ENCODE results near the gene IFNL2.
A peak's percentile ranks its signal among the peaks of the same experiment; 100 is the strongest.
"Not testable (repeated sequence)": the region's sequence is repeated elsewhere in the genome, so short reads cannot be mapped to it uniquely, and the experiment has no call there.

Gene IFNL2

DNA sequence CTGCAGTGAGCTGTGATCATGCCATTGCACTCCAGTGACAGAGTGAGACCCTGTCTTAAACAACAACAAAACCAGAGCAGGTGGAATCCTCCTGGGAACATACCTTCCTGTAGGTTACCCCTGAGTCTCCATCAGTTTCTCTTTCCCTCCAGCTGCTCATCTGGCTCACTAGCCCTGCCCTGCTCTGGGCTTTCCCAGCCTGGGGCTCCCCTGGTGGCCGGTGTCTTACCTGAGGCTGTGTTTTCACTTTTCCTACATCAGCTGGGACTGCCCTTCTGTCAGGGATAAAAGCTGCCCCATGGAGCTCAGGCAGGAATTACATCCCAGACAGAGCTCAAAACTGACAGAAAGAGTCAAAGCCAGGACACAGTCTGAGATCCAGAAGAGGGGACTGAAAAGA lies at the start of gene IFNL2:
TSS of gene IFNL2 (plus strand) at position 312 of the 400 bp plus-strand sequence. CDS start 173 bp downstream, outside the sequence.
- not testable (repeated sequence) for H3K27ac Mint-ChIP-seq, H3K4me3 Mint-ChIP-seq, H3K9me3 Mint-ChIP-seq, DNase-seq
- peaks cover 23% of the 10 kb centered on the region for H3K4me1 Mint-ChIP-seq
- peaks cover 53% of the 10 kb centered on the region for H3K27me3 Mint-ChIP-seq
- peak; percentile 79 for ATAC-seq

DNA sequence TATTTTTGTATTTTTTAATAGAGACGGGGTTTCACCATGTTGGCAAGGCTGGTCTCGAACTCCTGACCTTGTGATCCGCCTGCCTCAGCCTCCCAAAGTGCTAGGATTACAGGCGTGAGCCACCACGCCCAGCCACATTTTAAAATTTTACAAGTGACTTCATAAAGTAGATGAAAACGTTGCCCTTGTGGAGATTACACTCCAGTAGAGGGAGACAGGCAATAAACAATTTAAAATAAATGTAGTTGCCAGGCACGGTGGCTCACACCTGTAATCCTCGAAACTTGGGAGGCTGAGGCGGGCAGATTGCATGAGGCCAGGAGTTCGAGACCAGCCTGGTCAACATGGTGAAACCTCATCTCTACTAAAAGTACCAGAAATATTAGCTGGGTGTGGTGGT lies 49.1 kb upstream of the IFNL2 start:
- H3K27ac Mint-ChIP-seq, DNase-seq, ATAC-seq, H3K4me3 Mint-ChIP-seq, H3K9me3 Mint-ChIP-seq, H3K4me1 Mint-ChIP-seq: not testable (repeated sequence)
- H3K27me3 Mint-ChIP-seq = peaks cover 29% of the 10 kb centered on the region

DNA sequence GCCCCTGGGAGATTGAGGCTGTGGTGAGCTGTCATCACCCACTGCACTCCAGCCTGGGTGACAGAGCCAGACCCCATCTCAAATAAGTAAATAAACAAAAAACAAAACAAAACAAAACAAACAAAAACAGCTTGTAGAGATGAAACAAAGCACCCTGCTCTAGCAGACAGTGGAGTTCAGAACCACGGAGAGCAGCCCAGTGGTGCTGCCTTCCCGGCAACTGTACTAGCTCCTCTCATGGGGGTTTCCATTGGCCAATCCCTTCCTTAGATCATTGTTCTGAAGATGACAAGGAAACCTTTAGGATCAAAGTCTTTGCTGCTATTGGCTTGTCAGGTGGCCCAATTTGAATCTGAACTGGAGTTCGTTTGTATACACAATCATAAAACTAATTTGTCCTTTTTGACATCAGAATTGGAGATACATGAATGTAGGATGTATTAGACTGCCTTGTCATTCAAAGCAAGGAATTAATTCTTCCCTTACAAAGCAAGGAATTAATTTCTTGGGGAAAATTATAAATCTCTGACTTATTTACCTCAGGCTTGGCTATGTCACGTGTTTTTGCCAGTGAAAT lies 44.4 kb upstream of the IFNL2 start:
- H3K27ac Mint-ChIP-seq = no peak overlapping the region
- H3K4me3 Mint-ChIP-seq = no peak overlapping the region
- H3K27me3 Mint-ChIP-seq = peaks cover 31% of the 10 kb centered on the region
- ATAC-seq = no peak
- H3K4me1 Mint-ChIP-seq = peaks cover 5% of the 10 kb centered on the region
- no peaks in the 10 kb centered on the region for H3K9me3 Mint-ChIP-seq
- no peak for DNase-seq

DNA sequence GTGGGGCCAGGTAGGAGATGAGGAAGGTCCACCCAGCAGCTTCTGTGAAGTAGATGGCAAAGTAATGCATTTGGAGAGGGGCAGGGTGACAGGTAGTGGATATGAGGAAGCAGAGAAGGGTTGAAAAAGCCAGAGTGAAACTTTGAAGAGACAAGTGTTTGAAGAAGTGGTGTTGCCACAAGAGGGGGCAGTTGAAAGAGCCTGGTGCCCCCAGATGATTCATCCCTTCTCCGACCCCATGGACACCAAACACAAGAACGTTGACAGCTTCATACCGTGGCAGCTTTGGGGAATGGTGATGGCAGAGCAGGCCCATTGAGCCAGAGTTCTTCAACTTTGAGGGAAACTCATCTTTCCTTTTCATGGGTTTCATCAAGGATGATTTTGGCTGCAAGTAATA lies 43.3 kb upstream of the IFNL2 start:
- Mint-ChIP-seq H3K4me3 (no peak overlapping the region), H3K4me1 (peaks cover 5% of the 10 kb centered on the region)

DNA sequence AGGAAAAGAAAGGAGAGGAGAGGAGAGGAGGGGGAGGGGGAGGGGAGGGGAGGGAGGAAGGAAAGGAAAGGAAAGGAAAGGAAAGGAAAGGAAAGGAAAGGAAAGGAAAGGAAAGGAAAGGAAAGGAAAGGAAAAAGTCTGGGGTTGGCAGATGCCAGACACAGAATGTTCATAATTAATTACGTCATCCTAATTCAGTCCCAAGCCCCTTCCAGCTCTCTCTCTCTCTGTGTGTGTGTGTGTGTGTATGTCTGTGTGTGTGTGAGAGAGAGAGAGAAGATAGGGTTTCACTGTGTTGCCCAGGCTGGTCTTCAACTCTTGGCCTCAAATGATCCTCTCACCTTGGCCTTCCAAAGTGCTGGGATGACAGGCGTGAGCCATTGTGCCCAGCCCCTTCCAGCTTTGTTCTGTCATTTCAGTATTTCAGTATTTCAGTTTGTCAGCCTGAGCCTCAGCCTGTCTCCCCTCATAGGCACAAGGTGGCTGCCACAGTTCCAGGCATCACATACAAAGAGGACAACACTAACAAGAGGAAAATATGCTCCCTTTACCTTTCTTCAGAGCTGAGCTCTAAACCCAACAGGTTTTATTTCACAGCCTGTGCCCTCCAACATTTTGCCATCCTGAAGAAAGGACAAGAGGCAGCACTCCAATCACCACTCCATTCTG lies 38.0 kb upstream of the IFNL2 start:
- Mint-ChIP-seq H3K4me3 (no peak overlapping the region), H3K27me3 (no peaks in the 10 kb centered on the region), H3K9me3 (no peaks in the 10 kb centered on the region), H3K27ac (peak overlapping the region in 1 of 2 donors; percentile 17), H3K4me1 (no peaks in the 10 kb centered on the region)
- ATAC-seq (no peak), DNase-seq (no peak)

More for the DNA sequence above, 43.3 kb upstream of the IFNL2 start:
- H3K27ac Mint-ChIP-seq = no peak overlapping the region
- H3K27me3 Mint-ChIP-seq = peaks cover 24% of the 10 kb centered on the region
- no peaks in the 10 kb centered on the region for H3K9me3 Mint-ChIP-seq
- ATAC-seq (no peak), DNase-seq (no peak)

DNA sequence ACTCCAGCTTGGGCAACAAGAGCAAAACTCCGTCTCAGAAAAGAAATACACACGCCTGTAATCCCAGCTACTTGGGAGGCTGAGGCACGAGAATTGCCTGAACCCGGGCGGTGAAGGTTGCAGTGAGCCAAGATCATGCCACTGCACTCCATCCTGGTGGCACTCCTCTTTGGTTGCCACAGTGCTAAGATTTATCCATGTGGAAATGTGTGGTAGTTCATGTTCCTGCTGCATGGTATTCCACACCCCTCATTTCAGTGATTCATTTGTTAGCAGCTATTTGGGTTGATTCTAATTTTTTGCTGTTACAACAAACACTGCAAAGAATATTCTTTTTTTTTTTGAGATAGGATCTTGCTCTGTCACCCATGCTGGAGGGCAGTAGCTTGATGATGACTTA lies 35.5 kb upstream of the IFNL2 start:
- ATAC-seq (no peak), DNase-seq (no peak)
- no peak overlapping the region for H3K27ac Mint-ChIP-seq

DNA sequence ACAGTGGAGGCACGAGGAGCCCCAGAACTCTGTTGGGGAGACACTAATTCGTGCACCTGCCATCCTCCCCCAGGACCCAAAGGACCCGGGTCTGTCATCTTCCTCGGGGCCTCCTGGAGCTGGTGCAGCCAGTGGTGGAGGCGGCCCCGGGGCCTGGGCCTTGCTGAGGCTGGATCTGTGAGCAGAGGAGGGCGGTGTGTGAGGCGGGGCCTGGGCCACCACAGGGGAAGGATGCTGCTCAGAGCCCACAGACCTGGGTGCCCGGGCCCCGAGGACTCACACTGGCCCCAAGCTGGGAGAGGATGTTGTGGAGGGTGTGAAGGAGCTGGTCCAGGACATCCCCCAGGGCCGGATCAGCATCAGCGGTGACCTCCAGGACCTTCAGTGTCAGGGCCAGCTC lies 31.7 kb upstream of the IFNL2 start:
- DNase-seq (peak; percentile 37 to 63), ATAC-seq (peak; percentile 92)
- Mint-ChIP-seq H3K4me3 (peak overlapping the region; percentile 77 to 81), H3K27me3 (no peaks in the 10 kb centered on the region), H3K4me1 (peaks cover 28% of the 10 kb centered on the region), H3K9me3 (no peaks in the 10 kb centered on the region), H3K27ac (peak overlapping the region; percentile 93 to 97)

More for the DNA sequence above, 35.5 kb upstream of the IFNL2 start:
- Mint-ChIP-seq H3K27me3 (no peaks in the 10 kb centered on the region), H3K4me1 (peaks cover 19% of the 10 kb centered on the region), H3K9me3 (no peaks in the 10 kb centered on the region), H3K4me3 (no peak overlapping the region)

DNA sequence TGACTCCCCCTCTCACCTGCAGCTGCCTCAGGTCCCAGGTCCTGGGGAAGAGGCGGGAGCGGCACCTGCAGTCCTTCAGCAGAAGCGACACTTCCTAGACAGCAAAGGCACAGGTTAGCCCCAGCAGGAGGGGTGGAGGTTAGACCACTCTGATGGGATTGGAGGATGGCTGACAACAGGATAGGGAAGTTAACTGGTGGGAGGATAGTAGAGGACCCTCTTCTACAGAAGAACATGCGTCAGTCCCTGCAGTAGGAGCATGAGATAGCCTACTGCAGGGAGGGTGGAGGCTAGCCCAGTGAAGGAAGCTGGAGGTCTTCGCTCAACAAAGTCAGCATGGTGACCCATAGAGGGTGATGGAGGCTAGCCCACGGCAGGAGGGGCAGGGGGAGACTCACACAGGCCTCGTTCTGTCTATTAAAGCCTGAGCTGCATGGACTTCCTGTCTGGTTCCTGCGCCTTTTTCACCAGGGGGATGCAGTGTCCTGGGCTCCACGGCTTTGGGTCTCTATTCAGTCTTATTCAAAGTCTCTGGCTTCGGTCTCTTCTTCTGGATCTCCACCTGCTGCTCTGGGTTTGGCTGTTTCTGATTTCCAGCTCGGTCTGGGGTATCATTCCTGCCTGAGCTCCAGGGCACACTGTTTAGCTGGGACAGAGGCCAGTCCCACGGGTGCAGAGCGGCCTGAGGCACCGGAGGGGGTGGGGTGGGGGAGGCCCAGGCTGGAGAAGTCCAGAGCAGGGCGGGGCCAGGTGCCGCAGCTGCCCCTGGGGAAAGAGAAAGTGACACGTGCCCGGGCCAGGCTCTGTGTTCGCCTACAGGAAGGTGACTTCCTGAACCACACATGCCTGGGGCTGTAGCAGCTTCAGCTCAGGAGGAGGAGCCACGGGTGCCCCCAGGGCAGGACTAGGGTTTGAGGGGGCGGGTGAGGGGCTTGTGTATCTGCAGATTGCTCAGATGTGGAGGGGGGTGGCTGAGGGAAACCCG lies 30.7 kb upstream of the IFNL2 start:
- Mint-ChIP-seq H3K27ac (peak overlapping the region; percentile 93 to 96), H3K4me1 (peaks cover 28% of the 10 kb centered on the region), H3K27me3 (no peaks in the 10 kb centered on the region), H3K4me3 (peak overlapping the region; percentile 77 to 81), H3K9me3 (no peaks in the 10 kb centered on the region)
- peak; percentile 79 for ATAC-seq
- DNase-seq = peak; percentile 19 to 52

DNA sequence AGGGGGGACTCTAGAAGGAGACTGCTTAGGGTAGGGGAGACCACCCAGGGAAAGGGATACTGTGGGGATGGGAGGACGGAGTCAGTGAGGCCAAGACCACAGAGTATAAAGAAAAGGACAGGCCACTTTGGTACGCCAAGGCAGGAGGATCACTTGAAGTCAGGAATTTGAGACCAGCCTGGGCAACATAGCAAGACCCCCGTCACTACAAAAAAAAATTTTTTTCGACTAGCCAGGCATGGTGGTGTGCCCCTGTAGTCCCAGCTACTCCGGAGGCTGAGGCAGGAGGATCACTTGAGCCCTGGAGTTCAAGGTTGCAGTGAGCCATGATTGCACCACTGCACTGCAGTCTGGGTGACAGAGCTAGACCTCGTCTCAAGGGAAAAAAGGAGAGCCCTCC lies 30.0 kb upstream of the IFNL2 start:
- H3K4me1 Mint-ChIP-seq = peaks cover 28% of the 10 kb centered on the region
- H3K4me3 Mint-ChIP-seq = peak overlapping the region; percentile 77 to 81
- H3K27ac Mint-ChIP-seq = peak overlapping the region; percentile 93 to 96
- no peaks in the 10 kb centered on the region for H3K9me3 Mint-ChIP-seq
- no peak for ATAC-seq
- H3K27me3 Mint-ChIP-seq = no peaks in the 10 kb centered on the region
- no peak for DNase-seq

DNA sequence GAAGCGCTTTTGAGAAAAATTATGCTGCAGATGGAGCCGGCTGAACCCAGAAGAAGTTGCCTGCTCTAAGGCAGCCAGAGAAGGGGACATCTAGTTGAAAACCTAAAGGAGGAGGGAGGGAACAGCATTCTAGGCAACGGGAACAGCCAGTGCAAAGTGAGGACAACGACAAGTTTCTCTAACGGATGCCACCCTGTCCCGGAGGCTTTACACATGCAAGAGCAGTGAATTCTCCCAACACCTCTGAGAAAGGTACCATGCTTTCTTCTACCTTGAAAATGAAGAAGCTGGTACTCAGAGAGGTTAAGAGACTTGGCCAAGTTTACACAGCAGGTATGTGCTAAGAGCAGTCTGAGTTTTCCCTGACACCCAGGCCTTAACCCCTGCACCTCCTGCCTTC lies 29.3 kb upstream of the IFNL2 start:
- Mint-ChIP-seq H3K4me3 (no peak overlapping the region), H3K27ac (no peak overlapping the region)
- ATAC-seq = no peak

DNA sequence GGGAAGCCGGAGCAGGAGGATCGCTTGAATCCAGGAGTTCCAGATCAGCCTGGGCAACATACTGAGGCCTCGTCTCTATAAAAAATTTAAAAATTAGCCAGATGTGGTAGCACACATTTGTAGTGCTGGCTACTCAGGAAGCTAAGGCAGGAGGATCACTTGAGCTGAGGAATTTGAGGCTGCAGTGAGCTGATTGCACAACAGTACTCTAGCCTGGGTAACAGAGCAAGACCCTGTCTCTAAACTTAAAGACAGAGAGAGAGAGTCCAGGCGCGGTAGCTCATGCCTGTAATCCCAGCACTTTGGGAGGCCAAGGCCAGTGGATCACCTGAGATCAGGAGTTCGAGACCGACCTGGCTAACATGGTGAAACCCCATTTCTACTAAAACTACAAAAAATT lies 27.8 kb upstream of the IFNL2 start:
- Mint-ChIP-seq H3K27ac (no peak overlapping the region), H3K27me3 (no peaks in the 10 kb centered on the region)
- ATAC-seq = no peak

More for the DNA sequence above, 29.3 kb upstream of the IFNL2 start:
- DNase-seq = no peak
- no peaks in the 10 kb centered on the region for H3K27me3 Mint-ChIP-seq
- peaks cover 28% of the 10 kb centered on the region for H3K4me1 Mint-ChIP-seq
- no peaks in the 10 kb centered on the region for H3K9me3 Mint-ChIP-seq

DNA sequence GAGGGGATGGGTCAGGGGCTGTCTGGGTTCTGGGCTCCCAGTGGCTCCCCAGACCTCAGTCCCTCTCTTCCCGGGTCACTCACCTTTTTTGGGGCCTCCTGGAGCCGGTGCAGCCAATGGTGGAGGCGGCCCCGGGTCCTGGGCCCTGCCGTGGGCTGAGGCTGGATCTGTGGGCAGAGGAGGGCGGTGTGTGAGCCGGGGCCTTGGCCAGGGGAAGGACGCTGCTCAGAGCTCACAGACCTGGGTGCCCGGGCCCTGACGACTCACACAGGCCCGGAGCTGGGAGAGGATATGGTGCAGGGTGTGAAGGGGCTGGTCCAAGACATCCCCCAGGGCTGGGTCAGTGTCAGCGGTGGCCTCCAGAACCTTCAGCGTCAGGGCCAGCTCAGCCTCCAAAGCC lies 24.5 kb upstream of the IFNL2 start:
- H3K27ac Mint-ChIP-seq, DNase-seq, H3K4me3 Mint-ChIP-seq, H3K9me3 Mint-ChIP-seq, H3K4me1 Mint-ChIP-seq, ATAC-seq: not testable (repeated sequence)
- H3K27me3 Mint-ChIP-seq = peaks cover 19% of the 10 kb centered on the region

More for the DNA sequence above, 27.8 kb upstream of the IFNL2 start:
- Mint-ChIP-seq H3K4me1 (peaks cover 28% of the 10 kb centered on the region), H3K9me3 (no peaks in the 10 kb centered on the region), H3K4me3 (no peak overlapping the region)
- DNase-seq = no peak

DNA sequence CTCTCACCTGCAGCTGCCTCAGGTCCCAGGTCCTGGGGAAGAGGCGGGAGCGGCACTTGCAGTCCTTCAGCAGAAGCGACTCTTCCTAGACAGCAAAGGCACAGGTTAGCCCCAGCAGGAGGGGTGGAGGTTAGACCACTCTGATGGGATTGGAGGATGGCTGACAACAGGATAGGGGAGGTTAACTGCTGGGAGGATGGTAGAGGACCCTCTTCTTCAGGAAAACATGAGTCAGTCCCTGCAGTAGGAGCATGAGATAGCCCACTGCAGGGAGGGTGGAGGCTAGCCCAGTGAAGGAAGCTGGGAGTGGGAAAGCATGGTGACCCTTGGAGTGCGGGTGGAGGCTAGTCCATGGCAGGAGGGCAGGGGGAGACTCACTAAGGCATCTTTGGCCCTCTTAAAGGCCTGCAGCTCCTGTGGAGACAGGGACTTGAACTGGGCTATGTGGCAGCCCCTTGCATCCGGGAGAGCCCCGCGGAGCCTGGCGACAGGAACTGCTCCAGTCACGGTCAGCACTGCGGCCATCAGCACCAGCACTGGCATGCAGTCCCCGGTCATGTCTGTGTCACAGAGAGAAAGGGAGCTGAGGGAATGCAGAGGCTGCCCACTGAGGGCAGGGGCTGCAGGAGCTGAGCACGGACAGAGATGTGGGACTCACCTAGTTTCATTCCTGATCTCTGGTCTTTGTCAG lies 23.6 kb upstream of the IFNL2 start, which contains the start of gene IFNL3:
TSS of gene IFNL3 (minus strand) at position 597 of the 691 bp plus-strand sequence. CDS start at position 558, 39 bp downstream.
- H3K27ac Mint-ChIP-seq, H3K9me3 Mint-ChIP-seq, DNase-seq, H3K4me1 Mint-ChIP-seq, H3K4me3 Mint-ChIP-seq: not testable (repeated sequence)
- ATAC-seq = peak; percentile 10
- peaks cover 26% of the 10 kb centered on the region for H3K27me3 Mint-ChIP-seq

DNA sequence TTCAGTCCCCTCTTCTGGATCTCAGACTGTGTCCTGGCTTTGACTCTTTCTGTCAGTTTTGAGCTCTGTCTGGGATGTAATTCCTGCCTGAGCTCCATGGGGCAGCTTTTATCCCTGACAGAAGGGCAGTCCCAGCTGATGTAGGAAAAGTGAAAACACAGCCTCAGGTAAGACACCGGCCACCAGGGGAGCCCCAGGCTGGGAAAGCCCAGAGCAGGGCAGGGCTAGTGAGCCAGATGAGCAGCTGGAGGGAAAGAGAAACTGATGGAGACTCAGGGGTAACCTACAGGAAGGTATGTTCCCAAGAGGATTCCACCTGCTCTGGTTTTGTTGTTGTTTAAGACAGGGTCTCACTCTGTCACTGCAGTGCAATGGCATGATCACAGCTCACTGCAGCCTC lies 23.0 kb upstream of the IFNL2 start:
- H3K27me3 Mint-ChIP-seq = peaks cover 28% of the 10 kb centered on the region
- not testable (repeated sequence) for H3K4me3 Mint-ChIP-seq, H3K9me3 Mint-ChIP-seq, H3K4me1 Mint-ChIP-seq, DNase-seq, H3K27ac Mint-ChIP-seq
- peak; percentile 65 for ATAC-seq
